Naive thymus-derived CD4-positive, alpha-beta T cell (primary cell): ENCODE measurements around the gene FLYWCH2. TPM values are rescaled to one million over a fixed set of nuclear protein-coding genes. Genes with fewer than 3 reads are reported as not detected.

Source experiments
- ATAC-seq: fragments of 150-1000 bp; cut with Tn5 transposase; 2 replicates; pipeline ENCODE4 v1.10.0; 2021; ENCODE audit warnings: mild to moderate bottlenecking, moderate library complexity
- CTCF ChIA-PET: fragments of 350-600 bp; sonication (Branson Sonifier 250); formaldehyde crosslinking; loops from one replicate; lab custom pipeline; 2021; ENCODE audit warnings: antibody characterized with exemption; lab: Charles Lee
- POLR2A ChIA-PET: fragments of 350-600 bp; sonication (Branson Sonifier 250); formaldehyde crosslinking; loops from one replicate; lab custom pipeline; 2021; ENCODE audit warnings: antibody characterized with exemption, inconsistent platforms; lab: Charles Lee
- DNase-seq, 9 donors: peaks; one replicate each; pipeline versions ENCODE4 v3.0.0 to v3.0.0-alpha.2; 2020 to 2022; ENCODE audit warnings: mixed read lengths in 1 of 9
- H3K27ac ChIP-seq: one replicate; pipeline ENCODE4 v1.7.0; 2013; ENCODE audit warnings: mild to moderate bottlenecking, low read depth, low read length, moderate library complexity
- H3K27me3 ChIP-seq, 2 donors: one replicate each; pipeline ENCODE4 v1.7.0; 2013; ENCODE audit warnings: low read length in 2 of 2, mild to moderate bottlenecking in 2 of 2, moderate library complexity in 2 of 2; ENCODE audit not compliant: control insufficient read depth in 2 of 2, insufficient read depth in 2 of 2
- H3K36me3 ChIP-seq, 3 experiments: 1 replicate in 2 of 3; 2 replicates in 1 of 3; pipeline ENCODE4 v1.7.0; 2013; ENCODE audit warnings: low read length in 3 of 3, mild to moderate bottlenecking in 3 of 3, moderate library complexity in 1 of 3; ENCODE audit not compliant: insufficient read depth in 3 of 3, control insufficient read depth in 2 of 3
- H3K4me1 ChIP-seq, 2 donors: one replicate each; pipeline ENCODE4 v1.7.0; 2013; ENCODE audit warnings: low read length in 2 of 2, mild to moderate bottlenecking in 2 of 2, moderate library complexity in 1 of 2; ENCODE audit not compliant: control insufficient read depth in 2 of 2, insufficient read depth in 2 of 2
- H3K4me3 ChIP-seq: 2 replicates; pipeline ENCODE4 v1.7.0; 2013; ENCODE audit warnings: mild to moderate bottlenecking, low read length
- H3K9me3 ChIP-seq, 3 experiments: 1 replicate in 2 of 3; 2 replicates in 1 of 3; pipeline ENCODE4 v1.7.0; 2013; ENCODE audit warnings: low read length in 3 of 3; ENCODE audit not compliant: control insufficient read depth in 2 of 3
- H3K27ac Mint-ChIP-seq, 9 donors: one replicate each; pipeline ENCODE4 v1.8.0; 2020 to 2022; ENCODE audit warnings: mixed read lengths in 9 of 9, mild to moderate bottlenecking in 8 of 9, moderate library complexity in 5 of 9, inconsistent platforms in 2 of 9
- H3K27me3 Mint-ChIP-seq, 5 donors: one replicate each; pipeline ENCODE4 v1.8.0; 2021 to 2022; ENCODE audit warnings: mixed read lengths in 5 of 5, mild to moderate bottlenecking in 1 of 5
- H3K36me3 Mint-ChIP-seq, 5 donors: one replicate each; pipeline ENCODE4 v1.8.0; 2020 to 2022; ENCODE audit warnings: mixed read lengths in 5 of 5, mild to moderate bottlenecking in 3 of 5, inconsistent platforms in 1 of 5
- H3K4me1 Mint-ChIP-seq, 7 donors: one replicate each; pipeline ENCODE4 v1.8.0; 2020 to 2022; ENCODE audit warnings: mixed read lengths in 7 of 7, mild to moderate bottlenecking in 3 of 7, inconsistent platforms in 1 of 7
- H3K4me3 Mint-ChIP-seq, 10 donors: one replicate each; pipeline ENCODE4 v1.8.0; 2020 to 2022; ENCODE audit warnings: mild to moderate bottlenecking in 10 of 10, mixed read lengths in 10 of 10, moderate library complexity in 6 of 10, inconsistent platforms in 2 of 10
- H3K9me3 Mint-ChIP-seq, 11 donors: one replicate each; pipeline ENCODE4 v1.8.0; 2020 to 2022; ENCODE audit warnings: mixed read lengths in 11 of 11, mild to moderate bottlenecking in 4 of 11, inconsistent platforms in 1 of 11, moderate library complexity in 1 of 11
- intact Hi-C, 2 donors: fragments of 100-400 bp; cut with micrococcal nuclease; formaldehyde crosslinking; loops; one replicate each; pipeline ENCODE4 v1.15.1; 2023
- polyA plus RNA-seq, 2 donors: library from polyadenylated mRNA; unstranded; fragments of 300-500 nt; fragmentation: Illumina TruSeq; gene quantifications; one replicate each; pipeline ENCODE4 v1.2.3, GENCODE V29; 2021
- total RNA-seq, 6 experiments: library from RNA in 5 of 6; stranded (reverse) in 5 of 6; gene quantifications; 1 replicate in 5 of 6; 2 replicates in 1 of 6; pipeline ENCODE4 v1.2.3 and lab custom pipeline; 2021 to 2026

The FLYWCH2 gene
- total and polyA plus RNA-seq, 7 experiments from 2014 or later = 13.6 to 30.4 (median 24.8) TPM

GRCh38 chr16:2912330-2913199, 29.6 kb downstream of the FLYWCH2 start:
- POLR2A ChIA-PET = interaction anchor here (1.1 to 4.2 kb wide), 8 partner anchors 8 to 159 kb away, joined by 3 to 37 read pairs (median 4); partner anchors contain the start of genes FLYWCH2 and PKMYT1

GRCh38 chr16:2913603-2914002, 30.6 kb downstream of the FLYWCH2 start:
- CTCF ChIA-PET = interaction anchor here (0.6 to 1.6 kb wide), 4 partner anchors 13 to 31 kb away, joined by 4 to 5 read pairs (median 4); no protein-coding TSS in a partner anchor
- intact Hi-C loops = loop anchor here in 1 of 2 donors (2.0 to 5.0 kb wide), 4 partner anchors 69 to 241 kb away; partner anchors contain the start of genes ELOB, HCFC1R1, PKMYT1 and THOC6

More at GRCh38 chr16:2912330-2913199, 29.6 kb downstream of the FLYWCH2 start:
- H3K36me3 Mint-ChIP-seq = peaks cover 0 to 8% (median 0%) of the 10 kb centered on the region in 5 donors
- intact Hi-C loops = loop anchor here in 1 of 2 donors (1.0 to 5.0 kb wide), 5 partner anchors 8 to 240 kb away; partner anchors contain the start of genes ELOB, HCFC1R1, PKMYT1 and THOC6
- H3K9me3 ChIP-seq = no peaks in the 10 kb centered on the region
- H3K4me1 Mint-ChIP-seq = peaks cover 11 to 31% (median 22%) of the 10 kb centered on the region in 7 donors
- H3K27me3 Mint-ChIP-seq = peaks cover 0 to 10% (median 0%) of the 10 kb centered on the region in 5 donors
- H3K4me3 Mint-ChIP-seq = peak overlapping the region; percentile 80 to 97 (median 92)
- DNase-seq (peak in 8 of 9 donors; percentile 12 to 58 (median 30)), ATAC-seq (peak; percentile 14)
- no peaks in the 10 kb centered on the region for H3K9me3 Mint-ChIP-seq
- no peaks in the 10 kb centered on the region for H3K27me3 ChIP-seq
- peak overlapping the region; percentile 78 for H3K27ac ChIP-seq
- peak overlapping the region; percentile 48 to 96 (median 86) for H3K27ac Mint-ChIP-seq
- CTCF ChIA-PET = interaction anchor here (0.6 to 2.0 kb wide), 6 partner anchors 8 to 91 kb away, joined by 4 to 6 read pairs (median 4); no protein-coding TSS in a partner anchor
- H3K4me3 ChIP-seq = peak overlapping the region; percentile 85
- peaks cover 7 to 8% of the 10 kb centered on the region in 2 donors for H3K4me1 ChIP-seq
- H3K36me3 ChIP-seq = peaks cover 0 to 16% (median 0%) of the 10 kb centered on the region in 3 experiments

GRCh38 chr16:2914233-2914632, 31.2 kb downstream of the FLYWCH2 start:
- no peaks in the 10 kb centered on the region for H3K27me3 ChIP-seq
- CTCF ChIA-PET = interaction anchor here (1.6 kb wide), 1 partner anchor 13 kb away, joined by 4 read pairs; no protein-coding TSS in a partner anchor
- intact Hi-C loops = loop anchor here in 1 of 2 donors (5.0 kb wide), 3 partner anchors 68 to 242 kb away; partner anchors contain the start of genes HCFC1R1, PKMYT1, THOC6 and TNFRSF12A

More at GRCh38 chr16:2913603-2914002, 30.6 kb downstream of the FLYWCH2 start:
- DNase-seq (no peak), ATAC-seq (no peak)
- Histone ChIP-seq H3K27ac (no peak overlapping the region), H3K4me1 (peaks cover 7 to 8% of the 10 kb centered on the region in 2 donors), H3K9me3 (no peaks in the 10 kb centered on the region), H3K36me3 (peaks cover 0 to 16% (median 0%) of the 10 kb centered on the region in 3 experiments), H3K27me3 (no peaks in the 10 kb centered on the region), H3K4me3 (no peak overlapping the region)
- Mint-ChIP-seq H3K36me3 (peaks cover 0 to 9% (median 0%) of the 10 kb centered on the region in 5 donors), H3K27me3 (peaks cover 0 to 10% (median 0%) of the 10 kb centered on the region in 5 donors), H3K27ac (peak overlapping the region in 6 of 9 donors; percentile 14 to 96 (median 50)), H3K9me3 (no peaks in the 10 kb centered on the region), H3K4me1 (peaks cover 11 to 29% (median 21%) of the 10 kb centered on the region in 7 donors), H3K4me3 (peak overlapping the region; percentile 56 to 95 (median 91))
- POLR2A ChIA-PET = interaction anchor here (1.0 to 4.2 kb wide), 4 partner anchors 13 to 46 kb away, joined by 3 to 37 read pairs (median 4); partner anchors contain the start of gene FLYWCH2

GRCh38 chr16:2915196-2915929, 32.3 kb downstream of the FLYWCH2 start:
- H3K4me3 Mint-ChIP-seq = no peak overlapping the region
- Histone ChIP-seq H3K27ac (no peak overlapping the region), H3K4me3 (no peak overlapping the region), H3K36me3 (peaks cover 0 to 16% (median 0%) of the 10 kb centered on the region in 3 experiments), H3K4me1 (peaks cover 7 to 8% of the 10 kb centered on the region in 2 donors), H3K9me3 (no peaks in the 10 kb centered on the region), H3K27me3 (no peaks in the 10 kb centered on the region)
- DNase-seq = no peak
- no peaks in the 10 kb centered on the region for H3K9me3 Mint-ChIP-seq
- intact Hi-C loops = no loop called here
- peaks cover 0 to 5% (median 0%) of the 10 kb centered on the region in 5 donors for H3K27me3 Mint-ChIP-seq
- ChIA-PET POLR2A (interaction anchor here (1.0 kb wide), 1 partner anchor 43 kb away, joined by 3 read pairs; no protein-coding TSS in a partner anchor), CTCF (interaction anchor here (0.9 to 1.6 kb wide), 5 partner anchors 8 to 47 kb away, joined by 3 to 4 read pairs (median 4); no protein-coding TSS in a partner anchor)
- peaks cover 0 to 14% (median 5%) of the 10 kb centered on the region in 5 donors for H3K36me3 Mint-ChIP-seq
- peaks cover 18 to 34% (median 26%) of the 10 kb centered on the region in 7 donors for H3K4me1 Mint-ChIP-seq
- peak overlapping the region in 4 of 9 donors; percentile 1 to 66 (median 37) for H3K27ac Mint-ChIP-seq
- ATAC-seq = no peak

More at GRCh38 chr16:2914233-2914632, 31.2 kb downstream of the FLYWCH2 start:
- peaks cover 7 to 8% of the 10 kb centered on the region in 2 donors for H3K4me1 ChIP-seq
- H3K36me3 ChIP-seq = peaks cover 0 to 16% (median 0%) of the 10 kb centered on the region in 3 experiments
- H3K27ac ChIP-seq = no peak overlapping the region
- ATAC-seq = no peak
- no peak for DNase-seq
- Mint-ChIP-seq H3K27ac (peak overlapping the region in 3 of 9 donors; percentile 52 to 85 (median 71)), H3K27me3 (peaks cover 0 to 9% (median 0%) of the 10 kb centered on the region in 5 donors), H3K4me1 (peaks cover 11 to 29% (median 21%) of the 10 kb centered on the region in 7 donors), H3K9me3 (no peaks in the 10 kb centered on the region), H3K36me3 (peaks cover 0 to 9% (median 0%) of the 10 kb centered on the region in 5 donors), H3K4me3 (peak overlapping the region in 7 of 10 donors; percentile 12 to 60 (median 29))
- POLR2A ChIA-PET = interaction anchor here (1.0 to 1.2 kb wide), 2 partner anchors 29 to 46 kb away, joined by 3 read pairs; no protein-coding TSS in a partner anchor
- no peak overlapping the region for H3K4me3 ChIP-seq
- H3K9me3 ChIP-seq = no peaks in the 10 kb centered on the region

- CTCF ChIA-PET = interaction anchor here (0.7 to 3.5 kb wide), 10 partner anchors 8 to 176 kb away, joined by 3 to 16 read pairs (median 4); partner anchors contain the start of gene FLYWCH1
- Histone ChIP-seq H3K9me3 (no peaks in the 10 kb centered on the region), H3K4me1 (no peaks in the 10 kb centered on the region), H3K27me3 (no peaks in the 10 kb centered on the region), H3K4me3 (no peak overlapping the region), H3K36me3 (peaks cover 0 to 28% (median 0%) of the 10 kb centered on the region in 3 experiments), H3K27ac (no peak overlapping the region)
- DNase-seq (peak in 8 of 9 donors; percentile 40 to 74 (median 56)), ATAC-seq (peak; percentile 88)
- peaks cover 0 to 17% (median 5%) of the 10 kb centered on the region in 5 donors for H3K36me3 Mint-ChIP-seq
- peak overlapping the region in 1 of 10 donors; percentile 24 for H3K4me3 Mint-ChIP-seq
- H3K9me3 Mint-ChIP-seq = no peaks in the 10 kb centered on the region
- peak overlapping the region in 5 of 9 donors; percentile 53 to 76 (median 69) for H3K27ac Mint-ChIP-seq
- H3K4me1 Mint-ChIP-seq = peaks cover 5 to 11% (median 6%) of the 10 kb centered on the region in 7 donors
- intact Hi-C loops = loop anchor here (1.0 kb wide), 3 partner anchors 15 to 80 kb away; no protein-coding TSS in a partner anchor
- POLR2A ChIA-PET = interaction anchor here (0.7 to 1.3 kb wide), 4 partner anchors 8 to 123 kb away, joined by 3 to 8 read pairs (median 4); partner anchors contain the start of gene FLYWCH1
- no peaks in the 10 kb centered on the region for H3K27me3 Mint-ChIP-seq
Observed at GRCh38 chr16:2919511-2920255, 36.7 kb downstream of the FLYWCH2 start.
